HepG2 (cell line): ENCODE data around the gene CDK5RAP2. TPM values are rescaled to one million over a fixed set of nuclear protein-coding genes. Genes with fewer than 3 reads are reported as not detected.

ENCODE experiments used
- ELF4 ChIP-seq: sonication (generic); formaldehyde crosslinking; IDR thresholded peaks from 2 replicates; pipeline ENCODE4 v1.5.0; 2020; ENCODE audit warnings: missing genetic modification reagents, mild to moderate bottlenecking, moderate library complexity, borderline replicate concordance
- FOXK1 ChIP-seq: sonication (generic); formaldehyde crosslinking; IDR thresholded peaks from 2 replicates; pipeline ENCODE4 v1.4.0; 2020; ENCODE audit warnings: low read depth, missing genetic modification reagents, borderline replicate concordance
- HNF4A ChIP-seq: sonication (generic); formaldehyde crosslinking; IDR thresholded peaks from 2 replicates; pipeline ENCODE4 v1.4.0; 2020; ENCODE audit warnings: missing genetic modification reagents
- HNRNPH1 ChIP-seq: fragments of 200-400 bp; formaldehyde crosslinking; optimal IDR thresholded peaks from 2 replicates; pipeline ENCODE3; 2017; ENCODE audit warnings: mild to moderate bottlenecking, low read depth, low read length
- JUNB ChIP-seq: sonication (generic); formaldehyde crosslinking; IDR thresholded peaks from 2 replicates; pipeline ENCODE4 v1.8.0; 2022; ENCODE audit warnings: missing genetic modification reagents, mild to moderate bottlenecking, borderline replicate concordance
- MBNL3 ChIP-seq: fragments of 250-450 bp; sonication (Bioruptor Pico); conservative IDR thresholded peaks from 2 replicates; pipeline ENCODE4 v1.8.0; 2022; ENCODE audit warnings: mild to moderate bottlenecking, inconsistent platforms
- MLLT10 ChIP-seq: sonication (generic); formaldehyde crosslinking; IDR thresholded peaks from 2 replicates; pipeline ENCODE4 v1.4.0; 2020; ENCODE audit warnings: missing genetic modification reagents
- NFATC3 ChIP-seq: sonication (generic); formaldehyde crosslinking; IDR thresholded peaks from 2 replicates; pipeline ENCODE4 v1.5.1; 2020; ENCODE audit warnings: mild to moderate bottlenecking, missing genetic modification reagents
- NR3C1 ChIP-seq: sonication (generic); formaldehyde crosslinking; IDR thresholded peaks from 2 replicates; pipeline ENCODE4 v1.4.0; 2020; ENCODE audit warnings: missing genetic modification reagents
- PHB2 ChIP-seq: fragments of 450-650 bp; IDR thresholded peaks from 2 replicates; pipeline ENCODE4 v1.6.1; 2018; ENCODE audit not compliant: partially characterized antibody
- SALL1 ChIP-seq: sonication (generic); formaldehyde crosslinking; IDR thresholded peaks from 2 replicates; pipeline ENCODE4 v1.8.0; 2022; ENCODE audit warnings: mild to moderate bottlenecking, missing genetic modification reagents
- SMARCC2 ChIP-seq: fragments of 450-650 bp; IDR thresholded peaks from 2 replicates; pipeline ENCODE4 v1.6.1; 2017; ENCODE audit warnings: antibody characterized with exemption, mild to moderate bottlenecking
- SNAI1 ChIP-seq: sonication (generic); formaldehyde crosslinking; IDR thresholded peaks from 2 replicates; pipeline ENCODE4 v1.5.0; 2020; ENCODE audit warnings: mild to moderate bottlenecking, missing genetic modification reagents, borderline replicate concordance
- SP5 ChIP-seq: IDR thresholded peaks from 2 replicates; pipeline ENCODE4 v1.6.1; 2016; ENCODE audit warnings: low read depth, borderline replicate concordance
- TBP ChIP-seq: sonication (generic); formaldehyde crosslinking; IDR thresholded peaks from 2 replicates; pipeline ENCODE4 v1.5.0; 2020; ENCODE audit warnings: missing genetic modification reagents
- THAP11 ChIP-seq: IDR thresholded peaks from 2 replicates; pipeline ENCODE4 v1.6.1; 2016; ENCODE audit warnings: missing biosample characterization, missing genetic modification reagents
- ZBTB3 ChIP-seq: sonication (generic); formaldehyde crosslinking; IDR thresholded peaks from 2 replicates; pipeline ENCODE4 v1.4.0; 2020; ENCODE audit warnings: low read depth, mild to moderate bottlenecking, moderate library complexity, missing genetic modification reagents, borderline replicate concordance
- ZBTB7A ChIP-seq: sonication (generic); formaldehyde crosslinking; IDR thresholded peaks from 2 replicates; pipeline ENCODE4 v1.8.0; 2022; ENCODE audit warnings: mild to moderate bottlenecking, missing genetic modification reagents
- ZFP37 ChIP-seq: sonication (generic); formaldehyde crosslinking; IDR thresholded peaks from 2 replicates; pipeline ENCODE4 v1.4.0; 2020; ENCODE audit warnings: missing genetic modification reagents, borderline replicate concordance
- ZKSCAN5 ChIP-seq: sonication (generic); formaldehyde crosslinking; IDR thresholded peaks from 2 replicates; pipeline ENCODE4 v1.5.1; 2020; ENCODE audit warnings: mild to moderate bottlenecking, missing genetic modification reagents
- ZNF24 ChIP-seq: fragments of 450-650 bp; IDR thresholded peaks from 2 replicates; pipeline ENCODE4 v1.6.1; 2017; ENCODE audit warnings: antibody characterized with exemption, mild to moderate bottlenecking
- ZNF713 ChIP-seq: sonication (generic); formaldehyde crosslinking; IDR thresholded peaks from 2 replicates; pipeline ENCODE4 v1.4.0; 2020; ENCODE audit warnings: mild to moderate bottlenecking, missing genetic modification reagents
- ZNF749 ChIP-seq: sonication (generic); formaldehyde crosslinking; IDR thresholded peaks from 2 replicates; pipeline ENCODE4 v1.8.0; 2022; ENCODE audit warnings: mild to moderate bottlenecking, missing genetic modification reagents, moderate library complexity, borderline replicate concordance
- ZSCAN9 ChIP-seq: IDR thresholded peaks from 2 replicates; pipeline ENCODE4 v1.6.1; 2016; ENCODE audit warnings: borderline replicate concordance
- polyA plus RNA-seq, 8 experiments: library from polyadenylated mRNA; depleted of rRNA in 3 of 8; stranded (reverse) in 7 of 8; unstranded in 1 of 8; fragments of >200 nt; fragmentation: Illumina TruSeq in 4 of 8; extraction: Trizol in 4 of 8; gene quantifications; 2 replicates each; pipeline versions ENCODE4 v1.2.1 to v1.2.3, GENCODE V29; 2011 to 2016; ENCODE audit warnings: low read depth in 4 of 8, missing spikeins in 1 of 8, mixed read lengths in 1 of 8; ENCODE audit not compliant: insufficient read depth in 1 of 8
- total RNA-seq, 5 experiments: library from RNA; depleted of rRNA; stranded (reverse); fragments of >200 nt; fragmentation: Illumina TruSeq; extraction: Trizol; gene quantifications; 2 replicates each; pipeline ENCODE4 v1.2.3, GENCODE V29; 2016; ENCODE audit warnings: low read depth in 1 of 5
- TF ChIP-seq, protein P1 (sequence below): IDR thresholded peaks from 2 replicates; pipeline ENCODE4 v1.6.1; 2016
- TF ChIP-seq, protein P2 (sequence below): sonication (generic); formaldehyde crosslinking; IDR thresholded peaks from 2 replicates; pipeline ENCODE4 v1.4.0; 2020; ENCODE audit warnings: mild to moderate bottlenecking, low read depth, missing genetic modification reagents
- TF ChIP-seq, protein P3 (sequence below): sonication (generic); formaldehyde crosslinking; IDR thresholded peaks from 2 replicates; pipeline ENCODE4 v1.4.0; 2020; ENCODE audit warnings: missing genetic modification reagents
- TF ChIP-seq, protein P4 (sequence below): sonication (generic); formaldehyde crosslinking; IDR thresholded peaks from 2 replicates; pipeline ENCODE4 v1.5.1; 2020; ENCODE audit warnings: missing genetic modification reagents, mild to moderate bottlenecking, borderline replicate concordance

Gene CDK5RAP2
- total and polyA plus RNA-seq, 2 of the 13 experiments (the other 11 are each of a cell fraction or from before 2014, with no cell fraction given) = 31.8 to 42.2 TPM

DNA sequence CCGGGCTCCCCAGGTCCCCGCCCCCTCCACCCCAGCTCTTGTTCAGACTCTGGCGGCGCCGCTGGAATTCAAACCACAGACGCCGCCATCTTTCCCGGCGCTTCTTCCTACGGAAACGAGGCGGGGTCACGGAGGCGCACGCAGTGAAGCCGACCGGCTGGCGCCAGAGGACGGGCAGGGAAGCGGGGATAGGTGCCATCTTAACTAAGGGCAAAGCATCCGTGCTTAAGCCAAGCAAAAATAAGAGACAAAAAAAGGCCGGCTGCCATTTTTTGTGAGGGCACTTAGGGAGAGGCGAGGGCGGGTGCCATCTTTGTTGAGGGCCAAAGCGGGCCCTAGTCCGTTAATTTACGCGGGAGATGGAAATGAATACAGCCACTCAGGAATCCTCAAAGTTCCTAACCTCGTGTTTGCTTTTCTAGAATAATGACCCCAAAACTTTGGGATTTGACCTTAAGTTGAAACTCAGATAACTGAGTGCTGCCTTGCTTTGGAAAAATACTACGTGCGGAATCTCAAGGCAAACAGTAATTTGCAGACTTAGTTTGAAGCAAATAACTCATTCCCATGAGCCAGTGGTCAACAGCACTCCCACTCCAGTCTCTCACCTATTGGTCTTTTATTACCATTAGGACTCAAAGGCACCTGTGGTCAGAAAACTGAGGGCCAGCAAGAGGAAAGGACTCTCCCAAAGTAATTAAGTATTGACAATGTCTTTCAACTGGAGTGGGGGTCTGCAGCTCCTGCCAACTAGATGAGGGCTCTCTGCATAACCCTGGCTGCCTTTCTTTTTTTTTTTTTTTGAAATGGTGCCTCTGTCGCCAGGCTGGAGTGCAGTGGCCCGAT lies at the start of gene CDK5RAP2 (continued):
- TF ChIP-seq ELF4 (CRISPR knock-in tag) (peak; percentile 62; the same call in 1 of the 2 replicates), ZNF713 (CRISPR knock-in tag) (no peak), SMARCC2 (no peak), TBP (CRISPR knock-in tag) (no peak), NFATC3 (no peak), MLLT10 (CRISPR knock-in tag) (no peak), ZKSCAN5 (CRISPR knock-in tag) (no peak), HNRNPH1 (no peak), SALL1 (CRISPR knock-in tag) (peak; percentile 58; the same call in 1 of the 2 replicates), ZNF24 (0 out of 2 replicates have a peak, but pooled peaks have one; percentile 10), ZFP37 (CRISPR knock-in tag) (no peak), ZBTB7A (CRISPR knock-in tag) (no peak), ZSCAN9 (CRISPR knock-in tag) (0 out of 2 replicates have a peak, but pooled peaks have one; percentile 28), MBNL3 (CRISPR knock-in tag) (no peak), NR3C1 (CRISPR knock-in tag) (no peak), HNF4A (CRISPR knock-in tag) (peak; percentile 14; the same call in 1 of the 2 replicates), SNAI1 (no peak), ZNF749 (no peak), THAP11 (CRISPR knock-in tag) (peak; percentile 92), SP5 (CRISPR knock-in tag) (0 out of 2 replicates have a peak, but pooled peaks have one; percentile 10), FOXK1 (no peak), JUNB (CRISPR knock-in tag) (no peak), PHB2 (no peak), ZBTB3 (CRISPR knock-in tag) (peak; percentile 65; the same call in 1 of the 2 replicates)
- TF ChIP-seq, protein P1, sequence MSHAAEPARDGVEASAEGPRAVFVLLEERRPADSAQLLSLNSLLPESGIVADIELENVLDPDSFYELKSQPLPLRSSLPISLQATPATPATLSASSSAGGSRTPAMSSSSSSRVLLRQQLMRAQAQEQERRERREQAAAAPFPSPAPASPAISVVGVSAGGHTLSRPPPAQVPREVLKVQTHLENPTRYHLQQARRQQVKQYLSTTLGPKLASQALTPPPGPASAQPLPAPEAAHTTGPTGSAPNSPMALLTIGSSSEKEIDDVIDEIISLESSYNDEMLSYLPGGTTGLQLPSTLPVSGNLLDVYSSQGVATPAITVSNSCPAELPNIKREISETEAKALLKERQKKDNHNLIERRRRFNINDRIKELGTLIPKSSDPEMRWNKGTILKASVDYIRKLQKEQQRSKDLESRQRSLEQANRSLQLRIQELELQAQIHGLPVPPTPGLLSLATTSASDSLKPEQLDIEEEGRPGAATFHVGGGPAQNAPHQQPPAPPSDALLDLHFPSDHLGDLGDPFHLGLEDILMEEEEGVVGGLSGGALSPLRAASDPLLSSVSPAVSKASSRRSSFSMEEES (CRISPR knock-in tag) = peak; percentile 47; the same call in 1 of the 2 replicates
- TF ChIP-seq, protein P2, sequence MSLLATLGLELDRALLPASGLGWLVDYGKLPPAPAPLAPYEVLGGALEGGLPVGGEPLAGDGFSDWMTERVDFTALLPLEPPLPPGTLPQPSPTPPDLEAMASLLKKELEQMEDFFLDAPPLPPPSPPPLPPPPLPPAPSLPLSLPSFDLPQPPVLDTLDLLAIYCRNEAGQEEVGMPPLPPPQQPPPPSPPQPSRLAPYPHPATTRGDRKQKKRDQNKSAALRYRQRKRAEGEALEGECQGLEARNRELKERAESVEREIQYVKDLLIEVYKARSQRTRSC = no peak
- TF ChIP-seq, protein P3, sequence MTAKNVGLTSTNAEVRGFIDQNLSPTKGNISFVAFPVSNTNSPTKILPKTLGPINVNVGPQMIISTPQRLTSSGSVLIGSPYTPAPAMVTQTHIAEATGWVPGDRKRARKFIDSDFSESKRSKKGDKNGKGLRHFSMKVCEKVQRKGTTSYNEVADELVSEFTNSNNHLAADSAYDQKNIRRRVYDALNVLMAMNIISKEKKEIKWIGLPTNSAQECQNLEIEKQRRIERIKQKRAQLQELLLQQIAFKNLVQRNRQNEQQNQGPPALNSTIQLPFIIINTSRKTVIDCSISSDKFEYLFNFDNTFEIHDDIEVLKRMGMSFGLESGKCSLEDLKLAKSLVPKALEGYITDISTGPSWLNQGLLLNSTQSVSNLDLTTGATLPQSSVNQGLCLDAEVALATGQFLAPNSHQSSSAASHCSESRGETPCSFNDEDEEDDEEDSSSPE = peak; percentile 96
- TF ChIP-seq, protein P4, sequence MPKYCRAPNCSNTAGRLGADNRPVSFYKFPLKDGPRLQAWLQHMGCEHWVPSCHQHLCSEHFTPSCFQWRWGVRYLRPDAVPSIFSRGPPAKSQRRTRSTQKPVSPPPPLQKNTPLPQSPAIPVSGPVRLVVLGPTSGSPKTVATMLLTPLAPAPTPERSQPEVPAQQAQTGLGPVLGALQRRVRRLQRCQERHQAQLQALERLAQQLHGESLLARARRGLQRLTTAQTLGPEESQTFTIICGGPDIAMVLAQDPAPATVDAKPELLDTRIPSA (CRISPR knock-in tag) = no peak
